MCF 10A (cell line): ENCODE results near the gene PTPRF. TPM values are rescaled to one million over a fixed set of nuclear protein-coding genes. Genes with fewer than 3 reads are reported as not detected.

Experiments
- BruUV-seq: library from RNA; stranded (reverse); fragments of 400-500 nt; replicated peaks from 2 replicates; lab custom pipeline; 2021; lab: Mats Ljungman, UMichigan
- CTCF ChIA-PET: fragments of 300-600 bp; sonication (Branson Sonifier 250); formaldehyde crosslinking; extraction: SDS; loops from one replicate; lab custom pipeline; 2021; ENCODE audit warnings: antibody characterized with exemption, inconsistent platforms; lab: Yijun Ruan, JAX
- POLR2A ChIA-PET: fragments of 300-600, 350-650 bp; sonication (Branson Sonifier 250); formaldehyde crosslinking; extraction: SDS; loops from one replicate; lab custom pipeline; 2020; ENCODE audit warnings: antibody characterized with exemption, inconsistent platforms; lab: Yijun Ruan, JAX
- DNase-seq: peaks from one replicate; pipeline ENCODE4 v3.0.0-alpha.2; 2018; ENCODE audit not compliant: unreplicated experiment
- H3K27ac Mint-ChIP-seq: one replicate; pipeline ENCODE4 v1.8.0; 2022; ENCODE audit warnings: mild to moderate bottlenecking, low read depth, mixed read lengths; ENCODE audit not compliant: unreplicated experiment
- H3K27me3 Mint-ChIP-seq: one replicate; pipeline ENCODE4 v1.8.0; 2022; ENCODE audit warnings: mixed read lengths; ENCODE audit not compliant: insufficient read depth, unreplicated experiment
- H3K36me3 Mint-ChIP-seq: one replicate; pipeline ENCODE4 v1.8.0; 2022; ENCODE audit warnings: mild to moderate bottlenecking, moderate library complexity, mixed read lengths; ENCODE audit not compliant: insufficient read depth, unreplicated experiment
- H3K4me1 Mint-ChIP-seq: one replicate; pipeline ENCODE4 v1.8.0; 2022; ENCODE audit warnings: mixed read lengths; ENCODE audit not compliant: insufficient read depth, unreplicated experiment
- H3K4me3 Mint-ChIP-seq: one replicate; pipeline ENCODE4 v1.8.0; 2022; ENCODE audit warnings: mild to moderate bottlenecking, moderate library complexity, mixed read lengths; ENCODE audit not compliant: unreplicated experiment
- H3K9me3 Mint-ChIP-seq: one replicate; pipeline ENCODE4 v1.8.0; 2022; ENCODE audit warnings: mixed read lengths; ENCODE audit not compliant: unreplicated experiment
- intact Hi-C: fragments of 100-400 bp; cut with micrococcal nuclease; formaldehyde crosslinking; loops from 2 replicates; pipeline ENCODE4 v1.14.1; 2022
- total RNA-seq: library from RNA; stranded (reverse); gene quantifications from 2 replicates; pipeline ENCODE4 v1.2.3, GENCODE V29; 2022
- TF ChIP-seq, protein P1 (sequence below): fragments of 200-600 bp; IDR thresholded peaks from one replicate; pipeline ENCODE4 v1.8.0; 2022; ENCODE audit warnings: antibody characterized with exemption, mild to moderate bottlenecking; ENCODE audit not compliant: unreplicated experiment

PTPRF gene
- total RNA-seq, 1 experiment from 2014 or later = 67.2 TPM

DNA sequence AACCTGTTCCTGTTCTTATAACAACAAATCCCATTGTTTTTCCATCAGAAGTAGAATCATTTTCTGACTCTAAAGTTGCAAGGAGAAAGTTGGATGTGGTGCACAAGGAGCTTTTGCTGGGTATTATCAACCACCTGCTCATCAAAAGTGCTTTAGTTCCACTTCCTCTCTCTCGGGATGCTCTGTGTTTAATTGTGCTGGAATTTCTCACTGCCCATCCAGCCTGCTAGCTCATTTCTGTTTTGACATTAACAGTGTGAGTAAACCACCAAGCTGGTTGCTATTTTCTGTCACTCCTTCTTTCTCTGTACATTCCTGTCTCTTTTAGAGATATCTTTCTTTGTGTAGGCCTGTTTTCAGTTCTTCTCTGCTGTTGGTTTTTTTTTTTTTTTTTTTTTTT lies 125.3 kb downstream of the PTPRF start:
- H3K9me3 Mint-ChIP-seq = no peaks in the 10 kb centered on the region
- H3K4me3 Mint-ChIP-seq = no peak overlapping the region
- peaks cover 17% of the 10 kb centered on the region for H3K4me1 Mint-ChIP-seq
- H3K36me3 Mint-ChIP-seq = peaks cover 78% of the 10 kb centered on the region
- no peak overlapping the region for H3K27ac Mint-ChIP-seq
- intact Hi-C loops = loop anchor here (10.0 kb wide), 1 partner anchor 109 kb away; no protein-coding TSS in a partner anchor
- no peak for DNase-seq
- BruUV-seq = no TSS peak
- H3K27me3 Mint-ChIP-seq = no peaks in the 10 kb centered on the region
- TF ChIP-seq, protein P1, sequence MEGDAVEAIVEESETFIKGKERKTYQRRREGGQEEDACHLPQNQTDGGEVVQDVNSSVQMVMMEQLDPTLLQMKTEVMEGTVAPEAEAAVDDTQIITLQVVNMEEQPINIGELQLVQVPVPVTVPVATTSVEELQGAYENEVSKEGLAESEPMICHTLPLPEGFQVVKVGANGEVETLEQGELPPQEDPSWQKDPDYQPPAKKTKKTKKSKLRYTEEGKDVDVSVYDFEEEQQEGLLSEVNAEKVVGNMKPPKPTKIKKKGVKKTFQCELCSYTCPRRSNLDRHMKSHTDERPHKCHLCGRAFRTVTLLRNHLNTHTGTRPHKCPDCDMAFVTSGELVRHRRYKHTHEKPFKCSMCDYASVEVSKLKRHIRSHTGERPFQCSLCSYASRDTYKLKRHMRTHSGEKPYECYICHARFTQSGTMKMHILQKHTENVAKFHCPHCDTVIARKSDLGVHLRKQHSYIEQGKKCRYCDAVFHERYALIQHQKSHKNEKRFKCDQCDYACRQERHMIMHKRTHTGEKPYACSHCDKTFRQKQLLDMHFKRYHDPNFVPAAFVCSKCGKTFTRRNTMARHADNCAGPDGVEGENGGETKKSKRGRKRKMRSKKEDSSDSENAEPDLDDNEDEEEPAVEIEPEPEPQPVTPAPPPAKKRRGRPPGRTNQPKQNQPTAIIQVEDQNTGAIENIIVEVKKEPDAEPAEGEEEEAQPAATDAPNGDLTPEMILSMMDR = no peak
- POLR2A ChIA-PET = interaction anchor here (1.1 kb wide), 1 partner anchor 11 kb away, joined by 3 read pairs; no protein-coding TSS in a partner anchor
- CTCF ChIA-PET = interaction anchor here (0.9 kb wide), 1 partner anchor 131 kb away, joined by 4 read pairs; no protein-coding TSS in a partner anchor

DNA sequence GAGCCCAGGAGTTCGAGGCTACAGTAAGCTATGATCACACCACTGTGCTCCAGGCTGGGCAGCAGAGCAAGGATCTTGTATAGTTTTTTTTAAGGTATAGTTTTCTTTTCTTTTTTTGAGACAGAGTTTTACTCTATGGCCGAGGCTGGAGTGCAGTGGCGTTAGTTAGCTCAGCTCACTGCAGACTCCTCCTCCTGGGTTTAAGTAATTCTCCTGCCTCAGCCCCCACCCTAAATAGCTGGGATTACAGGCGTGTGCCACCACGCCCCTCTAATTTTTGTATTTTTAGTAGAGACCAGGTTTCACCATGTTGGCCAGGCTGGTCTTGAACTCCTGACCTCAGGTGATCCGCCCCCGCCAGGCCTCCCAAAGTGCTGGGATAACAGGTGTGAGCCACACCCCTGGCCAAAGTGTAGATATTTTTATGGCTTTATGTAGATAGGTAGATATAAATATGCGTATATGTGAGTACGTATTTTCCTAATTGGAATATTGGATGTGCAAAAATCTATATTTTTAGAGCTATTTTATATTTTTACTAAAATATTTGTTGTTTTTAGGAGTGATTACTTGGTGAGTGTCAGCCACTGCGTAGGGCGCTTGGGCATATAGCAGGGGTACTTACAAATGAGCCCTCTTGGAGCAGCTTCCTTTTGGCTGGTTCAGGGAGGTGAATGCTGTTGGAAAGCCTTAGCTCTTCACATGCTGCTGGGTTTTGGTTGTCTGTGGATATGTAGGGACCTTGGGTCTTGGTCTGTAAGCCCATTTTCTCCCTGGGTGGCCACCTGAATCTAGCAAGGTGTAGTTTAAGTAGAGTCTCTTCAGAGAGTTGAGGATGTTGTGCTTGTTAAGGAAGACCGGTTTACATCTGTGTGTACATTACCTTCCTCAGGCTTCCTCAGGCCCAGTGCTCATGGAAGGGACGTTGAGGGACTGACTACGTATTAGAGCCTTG lies 128.8 kb downstream of the PTPRF start:
- Mint-ChIP-seq H3K4me3 (no peak overlapping the region), H3K27me3 (no peaks in the 10 kb centered on the region), H3K27ac (no peak overlapping the region), H3K4me1 (peaks cover 6% of the 10 kb centered on the region), H3K9me3 (no peaks in the 10 kb centered on the region), H3K36me3 (peaks cover 100% of the 10 kb centered on the region)
- DNase-seq = no peak
- TF ChIP-seq, protein P1 = no peak
- intact Hi-C loops = loop anchor here (10.0 kb wide), 1 partner anchor 105 kb away; no protein-coding TSS in a partner anchor
- CTCF ChIA-PET = interaction anchor here (0.6 kb wide), 1 partner anchor 126 kb away, joined by 3 read pairs; no protein-coding TSS in a partner anchor
- BruUV-seq = no TSS peak
- POLR2A ChIA-PET = interaction anchor here (0.8 to 4.4 kb wide), 2 partner anchors 9 to 103 kb away, joined by 3 to 38 read pairs; partner anchors contain the start of gene KDM4A

DNA sequence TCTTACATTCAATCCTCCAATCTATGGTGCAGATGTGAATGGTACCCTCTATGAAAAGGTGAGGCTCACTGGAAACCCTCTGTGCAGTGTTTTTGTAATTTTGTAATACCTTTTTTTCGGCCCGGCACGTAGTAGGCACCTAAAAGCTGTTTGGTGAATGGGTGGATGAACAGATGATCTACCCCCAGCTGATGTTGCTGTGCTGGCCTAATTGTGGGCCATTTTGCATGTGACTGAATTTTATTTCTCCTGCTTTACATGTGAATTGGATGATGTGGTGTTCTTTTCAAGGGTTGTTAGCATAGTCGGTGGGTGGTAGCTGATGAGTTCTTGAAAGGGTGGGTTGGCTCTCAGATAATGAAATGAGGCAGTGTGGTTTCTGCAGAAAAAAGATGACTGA lies 129.7 kb downstream of the PTPRF start:
- no TSS peak for BruUV-seq
- H3K27ac Mint-ChIP-seq = no peak overlapping the region
- no peak overlapping the region for H3K4me3 Mint-ChIP-seq
- TF ChIP-seq, protein P1 = no peak
- no peaks in the 10 kb centered on the region for H3K27me3 Mint-ChIP-seq
- CTCF ChIA-PET = interaction anchor here (0.6 to 0.8 kb wide), 2 partner anchors 10 to 17 kb away, joined by 3 read pairs; no protein-coding TSS in a partner anchor
- no peaks in the 10 kb centered on the region for H3K9me3 Mint-ChIP-seq
- no peak for DNase-seq
- H3K4me1 Mint-ChIP-seq = peaks cover 6% of the 10 kb centered on the region
- H3K36me3 Mint-ChIP-seq = peaks cover 98% of the 10 kb centered on the region
- POLR2A ChIA-PET = interaction anchor here (0.6 to 4.4 kb wide), 2 partner anchors 10 to 283 kb away, joined by 3 to 38 read pairs; partner anchors contain the start of gene KDM4A
- intact Hi-C loops = no loop called here

DNA sequence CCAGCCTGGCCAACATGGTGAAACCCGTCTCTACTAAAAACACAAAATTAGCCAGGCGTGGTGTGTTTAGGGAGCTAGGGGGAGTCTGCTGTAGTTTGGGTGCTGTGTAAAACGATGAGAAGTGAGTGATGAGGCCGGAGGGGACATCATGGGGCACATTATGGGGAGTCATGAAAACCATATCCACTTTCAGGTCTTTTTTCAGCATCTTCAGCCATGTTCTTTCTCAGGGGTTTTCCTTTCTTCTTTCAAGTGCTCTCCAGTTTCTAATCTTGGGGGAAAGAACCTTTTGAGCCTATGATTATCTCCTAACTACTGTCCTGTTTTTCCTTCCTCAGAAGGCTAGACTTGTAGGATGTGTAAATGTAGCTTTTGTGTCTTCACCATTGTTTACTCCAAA lies 133.7 kb downstream of the PTPRF start:
- BruUV-seq = no TSS peak
- Mint-ChIP-seq H3K4me3 (no peak overlapping the region), H3K27ac (peak overlapping the region; percentile 20), H3K27me3 (no peaks in the 10 kb centered on the region), H3K9me3 (no peaks in the 10 kb centered on the region), H3K36me3 (peaks cover 97% of the 10 kb centered on the region), H3K4me1 (peaks cover 12% of the 10 kb centered on the region)
- DNase-seq = no peak
- POLR2A ChIA-PET = interaction anchor here (1.3 to 2.2 kb wide), 2 partner anchors 14 to 19 kb away, joined by 3 to 14 read pairs; partner anchors contain the start of gene KDM4A
- TF ChIP-seq, protein P1 = no peak
- CTCF ChIA-PET = no interaction called here
- intact Hi-C loops = no loop called here
